GM18907 (cell line): ENCODE measurements around the gene SHROOM3.
"Not testable (repeated sequence)": the region's sequence is repeated elsewhere in the genome, so short reads cannot be mapped to it uniquely, and the experiment has no call there.

Source experiments
- ATAC-seq: cut with Tn5 transposase; IDR thresholded peaks from one replicate; pipeline ENCODE4 v1.9.1; 2021; ENCODE audit warnings: mild to moderate bottlenecking, moderate library complexity; ENCODE audit not compliant: unreplicated experiment

SHROOM3 gene

DNA sequence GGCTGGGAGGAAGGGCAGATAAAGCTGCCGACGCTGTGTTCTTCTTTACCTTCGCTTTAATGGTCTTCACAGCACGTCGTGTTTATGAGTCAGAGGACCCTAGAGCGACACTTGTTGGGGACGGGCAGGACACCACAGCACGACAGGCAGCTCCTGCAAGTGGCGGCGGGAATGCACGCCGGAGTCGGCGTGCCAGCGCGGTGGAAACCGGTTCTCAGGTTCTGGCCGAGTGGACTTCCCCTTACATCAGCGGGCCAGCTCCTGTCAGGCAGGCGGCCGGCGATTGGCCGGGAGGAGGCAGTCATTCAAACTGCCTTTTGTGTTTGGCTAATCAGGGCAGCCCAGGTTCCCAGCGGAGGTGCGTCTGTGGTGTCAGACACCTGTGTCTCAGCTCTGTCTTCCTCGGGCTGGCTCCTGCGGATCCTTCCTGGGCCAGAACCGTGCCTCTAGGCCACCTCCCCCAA is 150.9 kb downstream of the SHROOM3 start:
- peak; percentile 87 for ATAC-seq

GRCh38 chr4:76588274-76588673 is 153.2 kb downstream of the SHROOM3 start:
- no peak for ATAC-seq

- no peak for ATAC-seq
Observed at GRCh38 chr4:76589402-76589801, 154.4 kb downstream of the SHROOM3 start.

DNA sequence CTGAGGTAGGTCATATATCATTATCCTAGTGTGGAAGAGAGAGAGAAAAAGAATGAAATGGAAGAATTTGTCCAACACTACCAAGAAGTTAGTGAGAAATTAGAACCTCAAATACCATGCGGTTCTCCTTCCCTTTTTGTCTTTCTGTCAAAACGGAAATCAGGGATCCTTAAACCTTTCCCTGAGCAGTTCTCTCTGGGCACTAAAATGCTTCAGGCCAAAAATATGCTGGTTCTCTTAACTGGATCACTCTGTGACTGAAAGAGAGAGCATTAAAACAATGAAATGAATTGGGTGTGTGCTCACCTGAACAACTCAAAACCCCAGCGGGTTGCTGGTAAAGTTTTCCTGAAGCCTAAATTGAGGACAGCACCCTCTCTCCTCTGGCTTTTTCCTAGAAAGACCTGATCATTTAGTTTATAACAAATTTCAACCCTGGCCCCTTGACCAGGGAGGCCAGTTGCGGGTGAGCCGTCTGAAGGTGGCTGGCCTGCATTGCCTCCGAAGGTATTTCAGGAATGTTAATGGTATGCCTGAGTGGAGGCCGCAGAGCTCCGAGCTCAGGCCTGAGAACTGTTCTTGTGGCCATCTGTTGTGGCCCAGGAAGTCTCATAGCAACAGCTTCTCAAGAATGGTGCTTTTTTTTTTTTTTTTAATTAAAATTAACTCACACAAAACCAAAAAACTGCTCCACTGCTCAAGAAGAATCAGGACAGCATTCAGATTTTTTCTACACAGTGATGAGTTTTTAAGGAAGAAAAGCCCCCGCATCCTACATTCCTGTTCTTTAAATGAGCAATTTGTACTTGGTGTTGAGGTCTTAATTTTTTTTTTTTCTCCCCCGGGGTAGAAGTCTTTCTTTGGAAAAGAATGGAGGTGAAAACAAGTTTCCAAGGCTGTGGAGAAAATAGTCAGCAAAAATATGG is 155.1 kb downstream of the SHROOM3 start:
- no peak for ATAC-seq

GRCh38 chr4:76590798-76591281 is 155.8 kb downstream of the SHROOM3 start:
- no peak for ATAC-seq

- ATAC-seq = no peak
Observed at GRCh38 chr4:76591992-76592391, 157.0 kb downstream of the SHROOM3 start.

DNA sequence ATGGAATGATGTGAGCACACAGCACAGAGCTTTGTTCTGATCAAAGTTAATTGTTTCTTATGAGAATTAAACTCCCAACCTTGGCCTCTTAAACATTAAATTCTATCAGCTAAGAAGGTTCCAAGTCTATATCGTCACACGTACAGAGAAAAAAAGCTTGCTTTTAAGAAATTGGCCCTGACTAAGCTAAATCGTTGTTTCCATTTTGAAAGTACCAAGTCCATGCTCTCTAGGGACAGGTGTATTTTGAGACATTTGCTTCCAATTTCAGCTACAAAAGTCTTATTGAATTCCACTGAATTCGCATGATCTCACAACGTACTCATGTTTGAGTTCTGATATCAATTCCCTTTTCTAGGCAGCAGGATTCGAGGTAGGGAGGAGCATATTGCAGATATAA is 157.4 kb downstream of the SHROOM3 start:
- no peak for ATAC-seq

DNA sequence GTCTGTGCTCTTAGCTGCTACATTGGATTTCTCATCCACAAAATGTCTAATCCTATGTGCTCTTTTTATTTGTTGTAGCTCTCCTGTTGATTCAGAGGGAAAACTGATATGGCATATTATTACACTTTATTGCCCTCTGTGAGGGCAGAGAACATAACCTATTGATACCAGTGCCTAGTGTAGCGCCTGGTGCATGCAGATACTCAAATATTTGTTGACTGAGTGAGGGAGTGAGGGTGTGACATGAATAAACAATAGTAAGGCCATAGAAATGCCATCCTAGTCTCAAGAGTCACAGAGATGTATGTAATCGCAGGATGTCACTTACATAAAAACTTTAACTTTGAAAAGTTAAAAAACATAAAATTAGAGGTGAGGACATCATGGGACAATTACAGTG is 159.1 kb downstream of the SHROOM3 start:
- ATAC-seq = no peak

GRCh38 chr4:76595435-76595834 is 160.4 kb downstream of the SHROOM3 start:
- ATAC-seq = no peak

GRCh38 chr4:76596713-76597112 is 161.7 kb downstream of the SHROOM3 start:
- no peak for ATAC-seq

DNA sequence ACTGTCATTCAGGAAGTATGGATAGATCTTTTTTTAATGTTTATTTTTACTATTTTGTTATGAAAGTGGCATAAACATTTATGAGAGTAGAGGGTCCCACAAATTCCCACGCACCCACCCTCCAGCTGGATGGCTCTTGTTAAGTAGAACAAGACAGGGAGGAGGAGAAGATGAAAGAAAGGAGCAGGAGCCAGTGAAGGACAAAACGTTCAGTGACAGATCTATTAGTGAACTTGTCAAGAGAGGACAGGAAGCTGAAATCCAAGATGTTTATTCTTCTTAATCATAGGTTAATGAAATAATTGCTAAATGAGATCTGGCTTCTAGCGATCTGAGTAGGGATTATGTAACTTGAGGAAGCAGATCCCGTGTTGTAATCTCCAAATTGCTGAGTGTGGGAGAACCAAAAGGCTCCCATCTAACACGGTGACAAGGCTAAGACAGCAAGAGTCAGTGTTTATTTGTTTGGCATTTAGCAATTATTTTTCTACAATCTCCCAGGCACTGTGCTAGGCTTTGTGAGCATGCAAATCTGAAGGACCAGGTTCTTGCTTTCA is 162.5 kb downstream of the SHROOM3 start:
- ATAC-seq = no peak

DNA sequence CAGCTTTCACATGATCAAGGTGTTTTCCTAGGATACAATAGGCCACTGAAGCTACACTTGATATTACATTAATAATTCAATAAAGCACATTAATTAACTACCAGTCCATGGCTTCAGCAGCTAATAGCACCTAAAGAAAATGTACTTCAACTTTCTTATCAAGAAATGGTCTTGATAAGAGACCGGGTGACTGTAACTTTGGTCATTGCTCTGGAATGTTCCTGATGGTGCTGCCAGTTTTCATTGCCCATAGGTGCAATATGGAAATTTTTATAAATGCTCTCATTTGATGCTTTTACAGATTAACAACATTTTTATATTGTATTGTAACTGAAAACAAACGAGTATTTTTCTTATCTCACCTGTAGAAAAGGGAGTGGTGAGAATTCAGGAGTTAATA is 165.4 kb downstream of the SHROOM3 start:
- no peak for ATAC-seq

DNA sequence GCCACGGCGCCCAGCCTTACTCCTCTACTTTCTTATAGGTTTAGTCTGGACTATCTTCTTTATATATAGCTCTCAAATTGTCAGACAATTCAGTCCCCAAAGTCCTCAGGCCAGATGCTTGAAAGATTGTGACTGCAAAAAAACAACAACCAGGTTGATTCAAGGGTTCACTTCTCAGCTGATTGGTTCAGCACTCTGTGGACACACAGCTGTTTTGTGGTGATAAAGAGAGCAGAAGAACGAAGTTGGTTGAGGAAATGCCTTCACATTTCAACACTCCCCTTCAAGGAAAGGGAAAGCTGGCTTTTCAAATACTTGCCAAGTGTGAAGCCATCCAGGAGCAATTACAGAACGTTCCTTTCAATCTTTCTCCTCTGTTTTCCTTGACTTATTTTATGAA is 166.8 kb downstream of the SHROOM3 start:
- no peak for ATAC-seq

GRCh38 chr4:76605099-76605563 is 170.1 kb downstream of the SHROOM3 start:
- no peak for ATAC-seq

GRCh38 chr4:76606645-76607265 is 171.7 kb downstream of the SHROOM3 start:
- ATAC-seq = no peak

DNA sequence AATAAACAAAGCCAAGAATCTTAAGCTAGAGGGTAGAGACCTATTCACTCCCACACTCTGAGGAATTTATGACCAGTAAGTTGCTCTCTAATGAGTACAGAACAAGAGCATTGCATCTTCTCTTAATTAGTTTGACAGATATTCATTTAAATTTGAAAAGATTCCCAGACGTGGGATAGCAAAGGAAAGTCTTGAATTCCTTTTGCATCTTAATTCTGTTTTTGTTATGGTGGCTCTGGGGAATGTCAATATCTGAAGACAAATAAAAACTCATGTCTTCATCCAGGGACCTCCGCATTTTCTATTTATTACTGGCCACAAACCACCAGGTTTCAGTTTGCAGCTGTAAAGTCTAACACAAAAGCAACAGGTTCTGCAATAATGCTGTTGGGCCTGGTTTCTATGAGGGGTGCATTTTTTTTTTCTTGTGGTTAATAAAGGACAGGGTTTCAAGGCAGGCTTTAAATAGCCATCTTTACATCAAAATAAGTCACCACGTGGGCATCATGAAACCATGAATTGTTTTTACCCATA is 172.3 kb downstream of the SHROOM3 start:
- ATAC-seq = peak; percentile 96

DNA sequence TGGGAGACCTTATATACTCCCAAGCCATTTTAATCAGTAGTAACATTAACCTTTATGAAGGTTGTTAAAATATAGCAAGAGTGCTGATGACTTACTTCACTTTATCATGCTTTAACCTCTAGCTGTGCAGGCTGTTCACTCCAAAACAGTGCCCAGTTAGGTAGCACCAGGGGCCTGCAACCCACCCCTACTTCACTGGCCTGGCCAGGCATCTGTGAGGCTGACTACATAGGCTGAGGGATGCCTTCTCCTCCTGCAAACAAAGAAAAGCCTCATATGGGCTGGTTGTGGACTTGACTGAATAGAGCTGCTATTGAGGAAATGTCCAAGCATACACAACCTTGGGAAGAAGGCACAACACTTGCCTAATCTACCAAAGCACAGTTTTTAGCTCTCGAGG is 172.8 kb downstream of the SHROOM3 start:
- ATAC-seq = no peak

- ATAC-seq = not testable (repeated sequence)
Observed at GRCh38 chr4:76608549-76608948, 173.5 kb downstream of the SHROOM3 start.

- ATAC-seq = no peak
Observed at GRCh38 chr4:76610751-76611547, 175.9 kb downstream of the SHROOM3 start.

DNA sequence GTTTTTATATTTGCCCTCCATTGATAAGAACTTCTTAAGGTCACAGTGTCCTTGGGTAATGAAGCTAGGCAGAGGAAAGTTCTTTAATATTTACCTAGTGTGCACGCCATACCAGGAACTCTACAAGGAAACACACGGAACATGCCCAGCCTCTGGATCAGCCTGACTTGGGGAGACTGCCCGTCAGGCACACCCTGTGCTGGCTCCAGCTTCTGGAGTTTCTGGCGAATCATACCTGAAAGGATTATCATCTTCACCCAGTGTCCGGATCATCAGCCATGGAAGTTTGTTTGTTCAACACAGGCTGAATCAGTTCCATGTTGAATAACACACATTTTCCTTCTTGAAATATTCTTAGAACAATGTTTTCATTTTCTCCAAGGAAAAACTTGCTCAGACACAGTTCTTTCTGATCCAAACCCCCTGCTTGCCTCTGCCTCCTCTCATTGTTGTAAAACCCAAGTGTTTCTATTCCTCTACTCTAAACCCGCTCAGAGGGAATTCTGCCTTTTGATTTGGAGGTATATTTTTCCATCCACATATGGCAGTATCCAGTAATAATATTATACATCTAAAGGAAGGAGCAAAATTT is 176.7 kb downstream of the SHROOM3 start:
- ATAC-seq = no peak
